GM12875 (cell line): ENCODE data around the gene C1QTNF3.

Source experiments
- H3K4me3 ChIP-seq: one replicate; pipeline ENCODE4 v1.5.1; 2011; ENCODE audit warnings: low read depth, low read length, control low read depth
- TF ChIP-seq, protein P1 (sequence below): IDR thresholded peaks from 2 replicates; pipeline ENCODE4 v1.5.1; 2011; ENCODE audit warnings: low read depth, mild to moderate bottlenecking, control low read depth, inconsistent platforms, low read length, moderate library complexity, borderline replicate concordance; ENCODE audit not compliant: insufficient read depth

C1QTNF3 gene

GRCh38 chr5:34042321-34042720 lies 692 bp downstream of the C1QTNF3 start:
- H3K4me3 ChIP-seq = no peak overlapping the region
- TF ChIP-seq, protein P1, sequence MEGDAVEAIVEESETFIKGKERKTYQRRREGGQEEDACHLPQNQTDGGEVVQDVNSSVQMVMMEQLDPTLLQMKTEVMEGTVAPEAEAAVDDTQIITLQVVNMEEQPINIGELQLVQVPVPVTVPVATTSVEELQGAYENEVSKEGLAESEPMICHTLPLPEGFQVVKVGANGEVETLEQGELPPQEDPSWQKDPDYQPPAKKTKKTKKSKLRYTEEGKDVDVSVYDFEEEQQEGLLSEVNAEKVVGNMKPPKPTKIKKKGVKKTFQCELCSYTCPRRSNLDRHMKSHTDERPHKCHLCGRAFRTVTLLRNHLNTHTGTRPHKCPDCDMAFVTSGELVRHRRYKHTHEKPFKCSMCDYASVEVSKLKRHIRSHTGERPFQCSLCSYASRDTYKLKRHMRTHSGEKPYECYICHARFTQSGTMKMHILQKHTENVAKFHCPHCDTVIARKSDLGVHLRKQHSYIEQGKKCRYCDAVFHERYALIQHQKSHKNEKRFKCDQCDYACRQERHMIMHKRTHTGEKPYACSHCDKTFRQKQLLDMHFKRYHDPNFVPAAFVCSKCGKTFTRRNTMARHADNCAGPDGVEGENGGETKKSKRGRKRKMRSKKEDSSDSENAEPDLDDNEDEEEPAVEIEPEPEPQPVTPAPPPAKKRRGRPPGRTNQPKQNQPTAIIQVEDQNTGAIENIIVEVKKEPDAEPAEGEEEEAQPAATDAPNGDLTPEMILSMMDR = no peak

DNA sequence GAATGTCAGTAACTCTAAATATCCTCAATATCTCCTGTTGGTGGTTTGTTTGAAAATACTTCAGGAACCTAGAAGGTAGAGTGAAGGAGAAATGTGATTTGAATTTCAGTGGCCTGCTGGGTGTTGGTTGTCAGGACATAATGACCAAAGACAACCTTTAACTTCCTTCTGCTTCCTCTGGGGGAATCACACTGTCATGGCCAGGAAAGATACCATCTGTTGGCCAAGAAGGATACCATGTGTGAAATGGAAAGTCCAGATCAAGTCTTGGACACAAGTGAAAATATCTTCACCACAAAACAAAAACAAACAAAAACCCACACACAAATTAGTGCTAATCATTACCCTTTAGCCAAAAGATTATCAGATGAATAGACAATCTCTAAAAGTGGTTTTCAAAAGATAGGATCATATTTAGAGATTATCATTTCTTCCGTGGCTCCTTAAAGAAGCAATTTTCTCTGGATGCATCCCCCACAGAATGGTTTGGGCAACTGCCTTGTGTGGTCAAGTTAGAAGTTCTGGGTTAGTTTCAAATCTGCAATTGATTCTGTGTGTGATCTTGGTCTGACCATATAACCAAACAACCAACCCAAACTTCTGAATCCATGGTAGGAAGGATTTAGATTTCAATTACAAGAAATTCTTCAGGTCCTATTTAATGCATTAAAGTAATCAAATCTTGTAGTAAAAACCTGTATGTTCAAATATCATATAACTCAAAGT lies 1.6 kb downstream of the C1QTNF3 start:
- no peak overlapping the region for H3K4me3 ChIP-seq
- TF ChIP-seq, protein P1 = no peak

GRCh38 chr5:34040472-34040871 lies 2.5 kb downstream of the C1QTNF3 start:
- TF ChIP-seq, protein P1 = no peak
- no peak overlapping the region for H3K4me3 ChIP-seq

DNA sequence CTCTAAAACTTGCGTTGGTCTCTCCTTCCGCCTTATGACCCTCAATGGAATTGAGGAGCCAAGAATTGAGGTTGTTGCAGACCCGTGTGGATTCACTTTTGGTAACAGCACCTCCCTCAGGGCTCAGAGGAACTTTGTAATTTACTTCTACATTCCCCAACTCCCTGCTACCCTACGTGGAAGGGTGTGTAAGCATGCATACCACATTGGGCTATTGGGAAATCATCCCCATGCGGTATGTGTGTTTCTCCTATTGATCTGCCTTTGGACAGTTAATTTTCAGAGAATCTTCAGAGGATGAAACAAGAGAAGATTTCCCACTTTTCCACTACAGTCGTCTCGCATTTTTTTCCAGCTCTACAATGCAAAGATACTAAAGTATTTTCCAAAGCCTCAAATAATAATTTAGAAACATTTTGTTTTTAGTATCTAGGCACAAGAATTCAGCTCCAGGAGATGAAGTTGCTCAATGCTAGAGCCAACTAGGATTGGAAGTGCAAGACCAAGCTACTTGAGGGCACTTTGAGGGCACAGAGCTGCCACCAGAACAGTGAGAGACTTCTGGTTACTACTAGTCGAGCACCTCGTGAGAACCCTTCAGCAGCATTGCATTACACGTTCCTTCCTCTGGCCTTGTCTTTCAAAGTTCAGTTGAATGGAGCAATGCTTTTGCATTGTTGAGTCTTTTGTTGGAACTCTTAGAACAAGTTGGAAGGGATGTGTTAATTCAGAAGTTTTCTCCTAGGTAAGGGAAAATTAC lies 3.4 kb downstream of the C1QTNF3 start:
- TF ChIP-seq, protein P1 = no peak

DNA sequence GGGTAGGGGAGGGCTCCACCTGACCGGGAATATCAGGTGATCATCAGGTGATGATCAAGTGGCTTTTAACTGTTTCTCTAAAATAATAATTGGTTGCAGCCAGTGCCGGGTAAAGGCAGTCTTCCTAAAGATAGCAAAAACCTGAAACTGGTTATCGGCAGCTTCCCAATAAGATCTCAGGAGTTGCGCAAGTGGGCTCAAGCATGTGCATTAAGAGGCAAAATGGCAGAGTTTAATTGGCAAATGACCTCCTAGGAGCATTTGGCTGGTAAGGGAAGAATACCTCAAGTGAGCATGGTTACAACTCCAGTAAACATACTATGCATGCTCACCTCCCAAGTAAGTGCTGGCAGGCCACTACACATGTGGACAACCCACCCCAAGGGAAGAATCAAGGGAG lies 4.2 kb downstream of the C1QTNF3 start:
- H3K4me3 ChIP-seq = no peak overlapping the region
- TF ChIP-seq, protein P1 = no peak

More for the DNA sequence above, 3.4 kb downstream of the C1QTNF3 start:
- H3K4me3 ChIP-seq = no peak overlapping the region

- no peak overlapping the region for H3K4me3 ChIP-seq
- TF ChIP-seq, protein P1 = no peak
Measured at GRCh38 chr5:34038390-34038789, 4.6 kb downstream of the C1QTNF3 start.

DNA sequence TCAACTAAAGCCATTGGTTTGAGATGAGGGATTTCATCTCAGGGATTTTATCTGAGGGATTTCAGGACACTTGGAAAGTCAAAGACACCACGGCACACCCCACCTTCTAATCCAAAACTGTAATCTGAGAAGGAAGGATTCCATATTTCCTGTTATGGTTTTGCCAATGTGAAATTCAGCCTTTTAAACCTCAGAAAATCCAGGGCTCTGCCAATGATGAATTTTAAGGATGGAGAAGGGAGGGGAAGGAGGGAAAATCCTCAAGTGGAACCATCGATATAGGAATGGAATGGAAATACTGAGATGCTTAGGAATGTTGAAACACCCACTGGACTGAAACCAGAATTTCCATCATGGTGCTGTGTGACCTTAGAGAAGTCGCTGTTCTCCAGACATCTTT lies 5.3 kb downstream of the C1QTNF3 start:
- no peak overlapping the region for H3K4me3 ChIP-seq
- TF ChIP-seq, protein P1 = no peak
